ENCODE data around the gene GALM.
A peak's percentile ranks its signal among the peaks of the same experiment; 100 is the strongest.
"Not testable (repeated sequence)": the region's sequence is repeated elsewhere in the genome, so short reads cannot be mapped to it uniquely, and the experiment has no call there.

The GALM gene

GRCh38 chr2:38676681-38677080, 10.8 kb downstream of the GALM start:
- no peaks in the 10 kb centered on the region for H3K27me3 ChIP-seq
- H3K27ac ChIP-seq = no peak overlapping the region
- no peak overlapping the region for H3K4me3 ChIP-seq
- no peaks in the 10 kb centered on the region for H3K4me1 ChIP-seq
- H3K9me3 ChIP-seq = no peaks in the 10 kb centered on the region
- intact Hi-C loops (cut with DNase I; ENCODE audit: low total_unique reads) = no loop called here
- no peak for TF ChIP-seq CTCF (IDR thresholded peaks at IDR 0.05)
- peaks cover 26 to 57% (median 57%) of the 10 kb centered on the region in 3 donors for H3K36me3 ChIP-seq
- no peak for DNase-seq

GRCh38 chr2:38680868-38681267, 15.0 kb downstream of the GALM start:
- H3K4me1 ChIP-seq; H3K27me3 ChIP-seq; H3K27ac ChIP-seq; DNase-seq; intact Hi-C loops (cut with DNase I; ENCODE audit: low total_unique reads); H3K4me3 ChIP-seq; H3K9me3 ChIP-seq: not testable (repeated sequence)
- H3K36me3 ChIP-seq = peaks cover 26 to 71% (median 64%) of the 10 kb centered on the region in 3 donors

- intact Hi-C loops (cut with DNase I; ENCODE audit: low total_unique reads) = no loop called here
- no peak for TF ChIP-seq CTCF (IDR thresholded peaks at IDR 0.05)
- Histone ChIP-seq H3K27ac (no peak overlapping the region), H3K4me3 (no peak overlapping the region), H3K9me3 (no peaks in the 10 kb centered on the region), H3K36me3 (peaks cover 25 to 61% (median 52%) of the 10 kb centered on the region in 3 donors), H3K4me1 (peaks cover 0 to 13% (median 4%) of the 10 kb centered on the region in 4 donors), H3K27me3 (no peaks in the 10 kb centered on the region)
- no peak for DNase-seq
Observed at GRCh38 chr2:38682008-38682575, 16.2 kb downstream of the GALM start.

GRCh38 chr2:38682620-38683019, 16.7 kb downstream of the GALM start:
- H3K36me3 ChIP-seq = peaks cover 25 to 55% (median 49%) of the 10 kb centered on the region in 3 donors
- intact Hi-C loops (cut with DNase I; ENCODE audit: low total_unique reads); H3K4me3 ChIP-seq; DNase-seq; H3K27me3 ChIP-seq; H3K9me3 ChIP-seq; H3K27ac ChIP-seq: not testable (repeated sequence)
- peaks cover 0 to 13% (median 4%) of the 10 kb centered on the region in 4 donors for H3K4me1 ChIP-seq

- no peaks in the 10 kb centered on the region for H3K9me3 ChIP-seq
- no peak for TF ChIP-seq CTCF (IDR thresholded peaks at IDR 0.05)
- DNase-seq = peak in 1 of 2 donors; percentile 9
- H3K27ac ChIP-seq = no peak overlapping the region
- H3K36me3 ChIP-seq = peaks cover 32 to 55% (median 48%) of the 10 kb centered on the region in 3 donors
- peaks cover 0 to 13% (median 4%) of the 10 kb centered on the region in 4 donors for H3K4me1 ChIP-seq
- H3K4me3 ChIP-seq = no peak overlapping the region
- no peaks in the 10 kb centered on the region for H3K27me3 ChIP-seq
- intact Hi-C loops (cut with DNase I; ENCODE audit: low total_unique reads) = no loop called here
Observed at GRCh38 chr2:38683766-38684165, 17.9 kb downstream of the GALM start.

GRCh38 chr2:38685116-38685735, 19.3 kb downstream of the GALM start:
- DNase-seq = peak in 1 of 2 donors; percentile 57

More at GRCh38 chr2:38685116-38685735, 19.3 kb downstream of the GALM start:
- Histone ChIP-seq H3K36me3 (peaks cover 31 to 44% (median 33%) of the 10 kb centered on the region in 3 donors), H3K9me3 (no peaks in the 10 kb centered on the region), H3K27me3 (no peaks in the 10 kb centered on the region), H3K4me3 (no peak overlapping the region), H3K4me1 (peaks cover 0 to 17% (median 4%) of the 10 kb centered on the region in 4 donors), H3K27ac (peak overlapping the region; percentile 22 to 41)
- intact Hi-C loops (cut with DNase I; ENCODE audit: low total_unique reads) = no loop called here
- TF ChIP-seq CTCF (IDR thresholded peaks at IDR 0.05) = no peak
